HepG2 (cell line): ENCODE measurements around the gene CD93.

Experiments
- BRD4 ChIP-seq: sonication (generic); formaldehyde crosslinking; IDR thresholded peaks from 2 replicates; pipeline ENCODE4 v1.4.0; 2020; ENCODE audit warnings: missing genetic modification reagents
- CEBPB ChIP-seq: IDR thresholded peaks from 2 replicates; pipeline ENCODE4 v1.6.1; 2011; ENCODE audit warnings: low read depth, low read length, improper control_type of control experiment, borderline replicate concordance
- CHD4 ChIP-seq: fragments of 200-600 bp; sonication (generic); IDR thresholded peaks from 2 replicates; pipeline ENCODE4 v1.7.0; 2017; ENCODE audit warnings: mild to moderate bottlenecking, low read length, borderline replicate concordance
- KDM1A ChIP-seq: IDR thresholded peaks from 2 replicates; pipeline ENCODE4 v1.6.1; 2016; ENCODE audit warnings: missing compliant biosample characterization
- POLR2A ChIP-seq, 2 experiments: IDR thresholded peaks; 2 replicates each; pipeline ENCODE4 v1.6.1; 2011; ENCODE audit warnings: low read depth in 2 of 2, low read length in 2 of 2, mild to moderate bottlenecking in 1 of 2, moderate library complexity in 1 of 2; ENCODE audit not compliant: insufficient read depth in 1 of 2
- SIN3A ChIP-seq: IDR thresholded peaks from 2 replicates; pipeline ENCODE4 v1.6.1; 2011; ENCODE audit warnings: low read depth, mild to moderate bottlenecking, control low read depth, low read length, borderline replicate concordance
- TF ChIP-seq, protein P1 (sequence below): sonication (generic); formaldehyde crosslinking; IDR thresholded peaks from 2 replicates; pipeline ENCODE4 v1.5.0; 2020; ENCODE audit warnings: mild to moderate bottlenecking, missing genetic modification reagents, moderate library complexity
- TF ChIP-seq, protein P2 (sequence below), 2 experiments: sonication (generic) in 1 of 2; formaldehyde crosslinking in 1 of 2; IDR thresholded peaks; 2 replicates each; pipeline versions ENCODE4 v1.5.1 to v1.6.1; 2011 to 2020; ENCODE audit warnings: borderline replicate concordance in 1 of 2, low read depth in 1 of 2, low read length in 1 of 2, mild to moderate bottlenecking in 1 of 2, missing genetic modification reagents in 1 of 2, moderate library complexity in 1 of 2
- TF ChIP-seq, protein P3 (sequence below): sonication (generic); formaldehyde crosslinking; IDR thresholded peaks from 2 replicates; pipeline ENCODE4 v1.5.0; 2020; ENCODE audit warnings: missing genetic modification reagents, mild to moderate bottlenecking, borderline replicate concordance
- TF ChIP-seq, protein P4 (sequence below): sonication (generic); formaldehyde crosslinking; IDR thresholded peaks from 2 replicates; pipeline ENCODE4 v1.8.1; 2022; ENCODE audit warnings: low read depth, mild to moderate bottlenecking, missing genetic modification reagents

DNA sequence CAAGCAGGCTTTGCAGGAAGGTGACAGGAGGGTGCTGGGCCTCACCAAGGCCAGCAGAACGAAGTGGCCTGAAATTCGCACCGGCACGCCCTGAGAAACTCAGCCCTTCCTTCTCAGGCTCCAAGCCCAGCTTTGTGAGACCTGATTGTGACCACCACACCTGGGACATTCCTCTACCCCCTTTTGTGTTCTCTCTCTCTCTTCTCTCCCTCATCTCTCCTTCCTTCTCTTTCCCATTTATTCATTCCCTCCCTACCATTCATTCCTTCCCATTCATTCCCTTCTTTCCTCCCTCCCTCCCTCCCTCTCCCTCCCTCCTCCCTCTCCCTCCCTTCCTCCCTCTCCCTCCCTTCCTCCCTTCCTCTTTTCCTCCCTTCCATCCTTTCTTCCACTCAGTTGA lies 8.8 kb downstream of the CD93 start:
- TF ChIP-seq KDM1A (CRISPR knock-in tag) (no peak), CHD4 (no peak), POLR2A (IDR thresholded peaks at IDR 0.05; ENCODE audit: insufficient read depth in 1 of 2, low read depth in 2 of 2, low read length in 2 of 2) (no peak), SIN3A (no peak), CEBPB (no peak), BRD4 (no peak)
- TF ChIP-seq, protein P1, sequence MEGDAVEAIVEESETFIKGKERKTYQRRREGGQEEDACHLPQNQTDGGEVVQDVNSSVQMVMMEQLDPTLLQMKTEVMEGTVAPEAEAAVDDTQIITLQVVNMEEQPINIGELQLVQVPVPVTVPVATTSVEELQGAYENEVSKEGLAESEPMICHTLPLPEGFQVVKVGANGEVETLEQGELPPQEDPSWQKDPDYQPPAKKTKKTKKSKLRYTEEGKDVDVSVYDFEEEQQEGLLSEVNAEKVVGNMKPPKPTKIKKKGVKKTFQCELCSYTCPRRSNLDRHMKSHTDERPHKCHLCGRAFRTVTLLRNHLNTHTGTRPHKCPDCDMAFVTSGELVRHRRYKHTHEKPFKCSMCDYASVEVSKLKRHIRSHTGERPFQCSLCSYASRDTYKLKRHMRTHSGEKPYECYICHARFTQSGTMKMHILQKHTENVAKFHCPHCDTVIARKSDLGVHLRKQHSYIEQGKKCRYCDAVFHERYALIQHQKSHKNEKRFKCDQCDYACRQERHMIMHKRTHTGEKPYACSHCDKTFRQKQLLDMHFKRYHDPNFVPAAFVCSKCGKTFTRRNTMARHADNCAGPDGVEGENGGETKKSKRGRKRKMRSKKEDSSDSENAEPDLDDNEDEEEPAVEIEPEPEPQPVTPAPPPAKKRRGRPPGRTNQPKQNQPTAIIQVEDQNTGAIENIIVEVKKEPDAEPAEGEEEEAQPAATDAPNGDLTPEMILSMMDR (CRISPR knock-in tag) = no peak
- TF ChIP-seq, protein P2, sequence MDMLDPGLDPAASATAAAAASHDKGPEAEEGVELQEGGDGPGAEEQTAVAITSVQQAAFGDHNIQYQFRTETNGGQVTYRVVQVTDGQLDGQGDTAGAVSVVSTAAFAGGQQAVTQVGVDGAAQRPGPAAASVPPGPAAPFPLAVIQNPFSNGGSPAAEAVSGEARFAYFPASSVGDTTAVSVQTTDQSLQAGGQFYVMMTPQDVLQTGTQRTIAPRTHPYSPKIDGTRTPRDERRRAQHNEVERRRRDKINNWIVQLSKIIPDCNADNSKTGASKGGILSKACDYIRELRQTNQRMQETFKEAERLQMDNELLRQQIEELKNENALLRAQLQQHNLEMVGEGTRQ (IDR thresholded peaks at IDR 0.05; ENCODE audit: low read depth, low read length) = no peak
- TF ChIP-seq, protein P2 (CRISPR knock-in tag; IDR thresholded peaks at IDR 0.05; ENCODE audit: borderline replicate concordance) = no peak
- TF ChIP-seq, protein P3, sequence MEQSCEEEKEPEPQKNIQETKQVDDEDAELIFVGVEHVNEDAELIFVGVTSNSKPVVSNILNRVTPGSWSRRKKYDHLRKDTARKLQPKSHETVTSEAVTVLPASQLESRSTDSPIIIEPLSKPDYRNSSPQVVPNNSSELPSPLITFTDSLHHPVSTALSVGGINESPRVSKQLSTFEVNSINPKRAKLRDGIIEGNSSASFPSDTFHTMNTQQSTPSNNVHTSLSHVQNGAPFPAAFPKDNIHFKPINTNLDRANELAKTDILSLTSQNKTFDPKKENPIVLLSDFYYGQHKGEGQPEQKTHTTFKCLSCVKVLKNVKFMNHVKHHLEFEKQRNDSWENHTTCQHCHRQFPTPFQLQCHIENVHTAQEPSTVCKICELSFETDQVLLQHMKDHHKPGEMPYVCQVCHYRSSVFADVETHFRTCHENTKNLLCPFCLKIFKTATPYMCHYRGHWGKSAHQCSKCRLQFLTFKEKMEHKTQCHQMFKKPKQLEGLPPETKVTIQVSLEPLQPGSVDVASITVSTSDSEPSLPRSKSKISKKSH (CRISPR knock-in tag) = no peak
- TF ChIP-seq, protein P4, sequence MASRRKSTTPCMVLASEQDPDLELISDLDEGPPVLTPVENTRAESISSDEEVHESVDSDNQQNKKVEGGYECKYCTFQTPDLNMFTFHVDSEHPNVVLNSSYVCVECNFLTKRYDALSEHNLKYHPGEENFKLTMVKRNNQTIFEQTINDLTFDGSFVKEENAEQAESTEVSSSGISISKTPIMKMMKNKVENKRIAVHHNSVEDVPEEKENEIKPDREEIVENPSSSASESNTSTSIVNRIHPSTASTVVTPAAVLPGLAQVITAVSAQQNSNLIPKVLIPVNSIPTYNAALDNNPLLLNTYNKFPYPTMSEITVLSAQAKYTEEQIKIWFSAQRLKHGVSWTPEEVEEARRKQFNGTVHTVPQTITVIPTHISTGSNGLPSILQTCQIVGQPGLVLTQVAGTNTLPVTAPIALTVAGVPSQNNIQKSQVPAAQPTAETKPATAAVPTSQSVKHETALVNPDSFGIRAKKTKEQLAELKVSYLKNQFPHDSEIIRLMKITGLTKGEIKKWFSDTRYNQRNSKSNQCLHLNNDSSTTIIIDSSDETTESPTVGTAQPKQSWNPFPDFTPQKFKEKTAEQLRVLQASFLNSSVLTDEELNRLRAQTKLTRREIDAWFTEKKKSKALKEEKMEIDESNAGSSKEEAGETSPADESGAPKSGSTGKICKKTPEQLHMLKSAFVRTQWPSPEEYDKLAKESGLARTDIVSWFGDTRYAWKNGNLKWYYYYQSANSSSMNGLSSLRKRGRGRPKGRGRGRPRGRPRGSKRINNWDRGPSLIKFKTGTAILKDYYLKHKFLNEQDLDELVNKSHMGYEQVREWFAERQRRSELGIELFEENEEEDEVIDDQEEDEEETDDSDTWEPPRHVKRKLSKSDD (CRISPR knock-in tag) = no peak
